GM10847 (cell line): ENCODE results near the gene ARHGAP29.

ENCODE experiments used
- POLR2A ChIP-seq: IDR thresholded peaks from 2 replicates; pipeline ENCODE4 v1.6.1; 2011; ENCODE audit not compliant: insufficient read length; ENCODE audit errors: extremely low read depth

The ARHGAP29 gene

GRCh38 chr1:94180650-94181049 is 56.7 kb downstream of the ARHGAP29 start:
- no peak for TF ChIP-seq POLR2A

- TF ChIP-seq POLR2A, result no peak
Measured at GRCh38 chr1:94178901-94179300, 58.5 kb downstream of the ARHGAP29 start.

- no peak for TF ChIP-seq POLR2A
Measured at GRCh38 chr1:94169126-94169525, 68.3 kb downstream of the ARHGAP29 start.

GRCh38 chr1:94165843-94166242 is 71.5 kb downstream of the ARHGAP29 start:
- no peak for TF ChIP-seq POLR2A

GRCh38 chr1:94160811-94161210 is 76.6 kb downstream of the ARHGAP29 start:
- TF ChIP-seq POLR2A, result no peak

GRCh38 chr1:94156096-94156625 is 81.2 kb downstream of the ARHGAP29 start:
- no peak for TF ChIP-seq POLR2A

GRCh38 chr1:94154989-94155388 is 82.4 kb downstream of the ARHGAP29 start:
- TF ChIP-seq POLR2A, result no peak

- no peak for TF ChIP-seq POLR2A
Measured at GRCh38 chr1:94153133-94153532, 84.3 kb downstream of the ARHGAP29 start.

- TF ChIP-seq POLR2A, result no peak
Measured at GRCh38 chr1:94146273-94146672, 91.1 kb downstream of the ARHGAP29 start.

- TF ChIP-seq POLR2A, result no peak
Measured at GRCh38 chr1:94144836-94145235, 92.5 kb downstream of the ARHGAP29 start.

- no peak for TF ChIP-seq POLR2A
Measured at GRCh38 chr1:94143809-94144176, 93.6 kb downstream of the ARHGAP29 start.

- TF ChIP-seq POLR2A, result no peak
Measured at GRCh38 chr1:94143173-94143808, 94.1 kb downstream of the ARHGAP29 start.

- no peak for TF ChIP-seq POLR2A
Measured at GRCh38 chr1:94142583-94142982, 94.8 kb downstream of the ARHGAP29 start.

GRCh38 chr1:94142022-94142421 is 95.4 kb downstream of the ARHGAP29 start:
- TF ChIP-seq POLR2A, result no peak

GRCh38 chr1:94132111-94132510 is 105.3 kb downstream of the ARHGAP29 start:
- TF ChIP-seq POLR2A, result no peak

- no peak for TF ChIP-seq POLR2A
Measured at GRCh38 chr1:94130851-94131595, 106.4 kb downstream of the ARHGAP29 start.
